SK-N-SH (cell line): Measurements from ENCODE around the gene FMNL2. TPM values are rescaled to one million over a fixed set of nuclear protein-coding genes. Genes with fewer than 3 reads are reported as not detected.

ENCODE experiments used
- CTCF ChIA-PET: fragments of 300-600, 350-600 bp; formaldehyde crosslinking; extraction: SDS; loops from one replicate; lab custom pipeline; 2021; lab: Yijun Ruan, JAX
- POLR2A ChIA-PET: fragments of 350-600 bp; sonication (Branson Sonifier 250); formaldehyde crosslinking; extraction: SDS; loops from one replicate; lab custom pipeline; 2020; ENCODE audit warnings: antibody characterized with exemption, inconsistent platforms; lab: Yijun Ruan, JAX
- DNase-seq: peaks from one replicate; pipeline ENCODE4 v3.0.0; 2012
- H2AFZ ChIP-seq: fragments of 200-600 bp; sonication (generic); 2 replicates; pipeline ENCODE4 v1.8.1; 2016; ENCODE audit warnings: antibody characterized with exemption, mild to moderate bottlenecking, low read depth
- H3F3A ChIP-seq: fragments of 200-600 bp; sonication (generic); replicated peaks from 2 replicates; pipeline ENCODE3; 2016; ENCODE audit warnings: antibody characterized with exemption, mild to moderate bottlenecking; ENCODE audit not compliant: insufficient read depth
- H3K27ac ChIP-seq, 2 experiments: fragments of 200-500 bp in 1 of 2; fragments of 200-600 bp in 1 of 2; sonication (Bioruptor generic) in 1 of 2; sonication (generic), shearing (Covaris generic) in 1 of 2; 2 replicates each; pipeline versions ENCODE4 v1.5.1 to v1.6.1; 2014 to 2016; ENCODE audit warnings: low read depth in 2 of 2, inconsistent platforms in 1 of 2, low read length in 1 of 2, mild to moderate bottlenecking in 1 of 2, mixed read lengths in 1 of 2
- H3K27me3 ChIP-seq: fragments of 200-600 bp; sonication (generic), shearing (Covaris generic); 2 replicates; pipeline ENCODE4 v1.6.1; 2016; ENCODE audit warnings: mixed run types; ENCODE audit not compliant: insufficient read depth
- H3K36me3 ChIP-seq, 2 experiments: fragments of 200-500 bp in 1 of 2; fragments of 200-600 bp in 1 of 2; sonication (Bioruptor generic) in 1 of 2; sonication (generic) in 1 of 2; replicated peaks in 1 of 2; 2 replicates each; pipeline versions ENCODE3 to v1.5.1; 2014 to 2016; ENCODE audit warnings: low read length in 1 of 2, mild to moderate bottlenecking in 1 of 2; ENCODE audit not compliant: insufficient read depth in 2 of 2, control insufficient read depth in 1 of 2
- H3K4me1 ChIP-seq, 2 experiments: fragments of 200-500 bp in 1 of 2; fragments of 200-600 bp in 1 of 2; sonication (Bioruptor generic) in 1 of 2; sonication (generic), shearing (Covaris generic) in 1 of 2; 2 replicates each; pipeline versions ENCODE4 v1.5.1 to v1.6.1; 2014 to 2016; ENCODE audit warnings: low read depth in 1 of 2, low read length in 1 of 2, mixed run types in 1 of 2; ENCODE audit not compliant: insufficient read depth in 2 of 2, control insufficient read depth in 1 of 2
- H3K4me2 ChIP-seq: fragments of 200-600 bp; sonication (generic), shearing (Covaris generic); 2 replicates; pipeline ENCODE4 v1.6.1; 2017; ENCODE audit warnings: mixed run types
- H3K4me3 ChIP-seq, 2 experiments: fragments of 200-500 bp in 1 of 2; fragments of 200-600 bp in 1 of 2; sonication (Bioruptor generic) in 1 of 2; sonication (generic), shearing (Covaris generic) in 1 of 2; 2 replicates each; pipeline versions ENCODE4 v1.5.1 to v1.8.1; 2014 to 2016; ENCODE audit warnings: low read depth in 2 of 2, inconsistent platforms in 1 of 2, low read length in 1 of 2, mild to moderate bottlenecking in 1 of 2, mixed read lengths in 1 of 2, moderate library complexity in 1 of 2
- H3K79me2 ChIP-seq: fragments of 200-600 bp; sonication (generic); 2 replicates; pipeline ENCODE4 v1.8.1; 2017; ENCODE audit warnings: mild to moderate bottlenecking; ENCODE audit not compliant: insufficient read depth
- H3K9ac ChIP-seq: fragments of 200-600 bp; sonication (generic); 2 replicates; pipeline ENCODE4 v1.6.1; 2017; ENCODE audit warnings: mixed run types
- H3K9me2 ChIP-seq: fragments of 200-600 bp; sonication (generic); 2 replicates; pipeline ENCODE4 v1.6.1; 2017; ENCODE audit warnings: mixed run types
- H3K9me3 ChIP-seq: fragments of 200-600 bp; sonication (generic); 2 replicates; pipeline ENCODE4 v1.6.1; 2017; ENCODE audit warnings: mixed run types, mild to moderate bottlenecking, moderate library complexity
- H4K20me1 ChIP-seq: fragments of 200-600 bp; sonication (generic); 2 replicates; pipeline ENCODE4 v1.6.1; 2017; ENCODE audit warnings: mild to moderate bottlenecking, mixed run types; ENCODE audit not compliant: insufficient read depth
- ELF1 ChIP-seq: IDR thresholded peaks from 2 replicates; pipeline ENCODE4 v1.4.0; 2012
- FOSL2 ChIP-seq: IDR thresholded peaks from 2 replicates; pipeline ENCODE4 v1.4.0; 2012; ENCODE audit warnings: low read depth, mild to moderate bottlenecking, moderate library complexity, borderline replicate concordance
- FOXM1 ChIP-seq: IDR thresholded peaks from 2 replicates; pipeline ENCODE4 v1.4.0; 2012; ENCODE audit warnings: low read depth, mild to moderate bottlenecking
- GABPA ChIP-seq: IDR thresholded peaks from 2 replicates; pipeline ENCODE4 v1.4.0; 2012; ENCODE audit warnings: low read depth, mild to moderate bottlenecking
- GATA2 ChIP-seq: sonication (generic); formaldehyde crosslinking; IDR thresholded peaks from 2 replicates; pipeline ENCODE4 v1.5.0; 2020; ENCODE audit warnings: mild to moderate bottlenecking, missing genetic modification reagents
- IRF3 ChIP-seq: fragments of 150-350 bp; IDR thresholded peaks from 2 replicates; pipeline ENCODE4 v1.6.1; 2016; ENCODE audit warnings: mild to moderate bottlenecking, low read depth, low read length
- MAX ChIP-seq: IDR thresholded peaks from 2 replicates; pipeline ENCODE4 v1.4.0; 2012; ENCODE audit warnings: low read depth
- MEF2A ChIP-seq: IDR thresholded peaks from 2 replicates; pipeline ENCODE4 v1.4.0; 2012; ENCODE audit warnings: low read depth, borderline replicate concordance
- MXI1 ChIP-seq: IDR thresholded peaks from 2 replicates; pipeline ENCODE4 v1.6.1; 2012; ENCODE audit warnings: mild to moderate bottlenecking, low read depth, low read length, improper control_type of control experiment
- NFIC ChIP-seq: IDR thresholded peaks from 2 replicates; pipeline ENCODE4 v1.4.0; 2012; ENCODE audit warnings: borderline replicate concordance
- NRF1 ChIP-seq: IDR thresholded peaks from 2 replicates; pipeline ENCODE4 v1.6.1; 2012; ENCODE audit warnings: low read depth, mild to moderate bottlenecking, low read length
- PBX3 ChIP-seq: IDR thresholded peaks from 2 replicates; pipeline ENCODE4; 2012
- RAD21 ChIP-seq: IDR thresholded peaks from 2 replicates; pipeline ENCODE4 v1.6.1; 2012; ENCODE audit warnings: mild to moderate bottlenecking, low read length
- REST ChIP-seq: IDR thresholded peaks from 2 replicates; pipeline ENCODE4 v1.6.1; 2012; ENCODE audit warnings: mild to moderate bottlenecking, low read depth, low read length, moderate library complexity
- RFX5 ChIP-seq: IDR thresholded peaks from 2 replicates; pipeline ENCODE4 v1.6.1; 2012; ENCODE audit warnings: mild to moderate bottlenecking, improper control_type of control experiment, low read length
- RXRA ChIP-seq: IDR thresholded peaks from 2 replicates; pipeline ENCODE4 v1.4.0; 2012; ENCODE audit warnings: low read depth, mild to moderate bottlenecking, borderline replicate concordance
- SIN3A ChIP-seq: IDR thresholded peaks from 2 replicates; pipeline ENCODE4 v1.6.1; 2012; ENCODE audit warnings: low read depth, mild to moderate bottlenecking, low read length, moderate library complexity, borderline replicate concordance
- USF1 ChIP-seq: IDR thresholded peaks from 2 replicates; pipeline ENCODE4 v1.4.0; 2012; ENCODE audit warnings: low read depth, borderline replicate concordance
- USF2 ChIP-seq: fragments of 150-350 bp; IDR thresholded peaks from 2 replicates; pipeline ENCODE4 v1.6.1; 2017; ENCODE audit warnings: antibody characterized with exemption, low read length, low read depth, borderline replicate concordance
- ZBTB33 ChIP-seq: IDR thresholded peaks from 2 replicates; pipeline ENCODE4 v1.4.0; 2012; ENCODE audit warnings: low read depth, borderline replicate concordance
- WGBS: methylation state at CpG from one replicate; pipeline ENCODE4 v1.1.6; 2017; ENCODE audit warnings: low lambda C conversion rate; 5-methylcytosine and 5-hydroxymethylcytosine counted together
- polyA plus RNA-seq, 3 experiments: library from polyadenylated mRNA; depleted of rRNA; stranded (reverse); fragments of >200 nt; gene quantifications; 2 replicates each; pipeline ENCODE4 v1.2.3, GENCODE V29; 2012

FMNL2 gene
- polyA plus RNA-seq, 1 of the 3 experiments (the other 2 are of a cell fraction) = 14.5 TPM

GRCh38 chr2:152560166-152560565 lies 225.2 kb downstream of the FMNL2 start (continued):
- TF ChIP-seq REST (no peak), RAD21 (no peak), MXI1 (no peak), MAX (no peak; the same call in 1 of the 2 replicates), SIN3A (no peak), ELF1 (no peak), RXRA (peak; percentile 41; the same call in 1 of the 2 replicates), NRF1 (no peak), RFX5 (no peak), FOSL2 (peak; percentile 51; the same call in 1 of the 2 replicates), FOXM1 (no peak)

GRCh38 chr2:152560873-152561595 lies 226.1 kb downstream of the FMNL2 start:
- Histone ChIP-seq H3K27me3 (no peaks in the 10 kb centered on the region), H3K9me2 (no peaks in the 10 kb centered on the region), H3K36me3 (no peaks in the 10 kb centered on the region), H3F3A (peaks cover 8% of the 10 kb centered on the region), H2AFZ (no peak overlapping the region), H3K4me3 (no peak overlapping the region), H3K4me1 (peaks cover 2 to 21% of the 10 kb centered on the region in 2 experiments), H4K20me1 (no peaks in the 10 kb centered on the region), H3K79me2 (0 out of 2 replicates have a peak, but pooled peaks cover 3% of the 10 kb centered on the region), H3K9me3 (no peaks in the 10 kb centered on the region), H3K9ac (no peak overlapping the region), H3K4me2 (no peak overlapping the region), H3K27ac (peak overlapping the region in 1 of 2 experiments; percentile 50; a peak in 2 of 4 replicates)
- ChIA-PET CTCF (interaction anchor here (1.6 kb wide), 1 partner anchor 372 kb away, joined by 4 read pairs; no protein-coding TSS in a partner anchor), POLR2A (no interaction called here)
- 98% methylated on average over 6 of the region's 6 CpGs for WGBS
- DNase-seq = no peak
- no peak for TF ChIP-seq PBX3
- TF ChIP-seq USF2 = no peak
- no peak for TF ChIP-seq FOXM1
- TF ChIP-seq MAX = no peak
- TF ChIP-seq MEF2A = no peak
- no peak for TF ChIP-seq GATA2 (CRISPR knock-in tag)
- no peak for TF ChIP-seq USF1
- no peak for TF ChIP-seq ZBTB33
- TF ChIP-seq GABPA = no peak
- TF ChIP-seq NFIC = no peak
- TF ChIP-seq IRF3 = no peak
- TF ChIP-seq RFX5 = no peak
- TF ChIP-seq MXI1 = no peak
